ENCODE data around the gene HIPK3. TPM values are rescaled to one million over a fixed set of nuclear protein-coding genes. Genes with fewer than 3 reads are reported as not detected.
"Not testable (repeated sequence)": the region's sequence is repeated elsewhere in the genome, so short reads cannot be mapped to it uniquely, and the experiment has no call there.

The HIPK3 gene
- total RNA-seq, 1 donor from 2014 or later, result 302 TPM

DNA sequence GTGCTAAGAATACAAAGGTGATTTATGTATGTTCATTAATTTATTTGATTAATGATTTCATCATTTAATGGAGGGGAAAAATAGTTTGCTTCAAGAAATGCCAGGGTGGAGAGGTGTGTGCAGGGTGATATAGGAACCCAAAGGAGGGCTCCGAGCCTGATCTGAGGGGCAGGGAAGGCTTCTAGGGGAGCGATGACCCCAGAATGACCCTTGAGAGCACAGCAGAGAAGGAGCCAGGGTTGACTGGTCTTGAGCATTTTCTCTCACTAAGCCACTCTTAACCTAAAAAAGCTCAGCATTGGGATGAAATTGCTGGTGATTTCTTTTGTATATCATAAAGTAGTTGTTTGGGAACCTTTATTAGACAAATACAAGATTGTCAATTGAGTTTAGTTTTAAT is 35.1 kb downstream of the HIPK3 start:
- DNase-seq (ENCODE audit: low spot score), result no peak
- intact Hi-C loops (cut with DNase I), result loop anchor here (5.0 kb wide), 1 partner anchor 35 kb away; the partner anchor contains the start of gene HIPK3

DNA sequence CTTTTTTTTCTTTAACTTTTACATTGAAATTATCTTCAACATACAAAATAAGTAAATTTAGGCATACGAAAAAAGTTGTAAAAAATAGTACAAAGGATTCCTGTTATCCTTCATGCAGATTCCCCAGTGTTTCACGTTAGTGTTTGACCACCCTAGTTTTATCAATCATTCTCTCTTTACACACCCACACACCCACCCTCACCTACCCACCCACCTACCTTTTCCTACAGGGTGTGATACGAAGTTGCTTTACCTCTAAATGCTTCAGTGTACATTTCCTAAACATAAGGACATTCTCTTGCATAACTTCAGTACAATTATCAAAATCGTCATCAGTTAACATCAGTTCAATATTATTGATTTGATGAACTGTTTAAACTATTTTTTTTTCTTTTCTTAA is 37.0 kb downstream of the HIPK3 start:
- intact Hi-C loops (cut with DNase I), result loop anchor here (5.0 kb wide), 1 partner anchor 37 kb away; the partner anchor contains the start of gene HIPK3
- DNase-seq (ENCODE audit: low spot score), result no peak

- intact Hi-C loops (cut with DNase I), result loop anchor here (5.0 kb wide), 1 partner anchor 37 kb away; the partner anchor contains the start of gene HIPK3
- no peak for DNase-seq (ENCODE audit: low spot score)
Measured at GRCh38 chr11:33294797-33295196, 37.6 kb downstream of the HIPK3 start.

DNA sequence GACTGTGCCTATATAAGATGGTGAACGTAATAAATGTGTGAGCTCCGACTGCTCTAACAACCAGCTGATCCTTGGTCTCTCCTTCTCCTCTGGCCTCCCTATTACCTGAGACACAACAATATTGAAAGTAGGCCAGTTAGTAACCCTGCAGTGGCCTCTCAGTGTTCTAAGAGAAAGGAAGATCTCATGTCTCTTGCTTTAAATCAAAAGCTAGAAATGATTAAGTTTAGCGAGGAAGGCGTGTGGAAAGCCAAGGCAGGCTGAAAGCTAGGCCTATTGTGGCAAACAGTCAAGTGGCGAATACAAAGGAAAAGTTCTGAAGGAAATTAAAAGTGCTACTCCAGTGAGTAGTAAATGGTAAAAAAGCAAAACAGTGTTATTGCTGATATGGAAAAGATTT is 39.5 kb downstream of the HIPK3 start:
- DNase-seq (ENCODE audit: low spot score), result no peak
- intact Hi-C loops (cut with DNase I), result no loop called here

GRCh38 chr11:33303541-33303940 is 46.4 kb downstream of the HIPK3 start:
- intact Hi-C loops (cut with DNase I), result no loop called here
- no peak for DNase-seq (ENCODE audit: low spot score)

- DNase-seq (ENCODE audit: low spot score); intact Hi-C loops (cut with DNase I): not testable (repeated sequence)
Measured at GRCh38 chr11:33306821-33307220, 49.6 kb downstream of the HIPK3 start.

- DNase-seq (ENCODE audit: low spot score), result no peak
- intact Hi-C loops (cut with DNase I), result no loop called here
Measured at GRCh38 chr11:33307984-33308383, 50.8 kb downstream of the HIPK3 start.

- no peak for DNase-seq (ENCODE audit: low spot score)
- intact Hi-C loops (cut with DNase I), result no loop called here
Measured at GRCh38 chr11:33309118-33309517, 51.9 kb downstream of the HIPK3 start.

DNA sequence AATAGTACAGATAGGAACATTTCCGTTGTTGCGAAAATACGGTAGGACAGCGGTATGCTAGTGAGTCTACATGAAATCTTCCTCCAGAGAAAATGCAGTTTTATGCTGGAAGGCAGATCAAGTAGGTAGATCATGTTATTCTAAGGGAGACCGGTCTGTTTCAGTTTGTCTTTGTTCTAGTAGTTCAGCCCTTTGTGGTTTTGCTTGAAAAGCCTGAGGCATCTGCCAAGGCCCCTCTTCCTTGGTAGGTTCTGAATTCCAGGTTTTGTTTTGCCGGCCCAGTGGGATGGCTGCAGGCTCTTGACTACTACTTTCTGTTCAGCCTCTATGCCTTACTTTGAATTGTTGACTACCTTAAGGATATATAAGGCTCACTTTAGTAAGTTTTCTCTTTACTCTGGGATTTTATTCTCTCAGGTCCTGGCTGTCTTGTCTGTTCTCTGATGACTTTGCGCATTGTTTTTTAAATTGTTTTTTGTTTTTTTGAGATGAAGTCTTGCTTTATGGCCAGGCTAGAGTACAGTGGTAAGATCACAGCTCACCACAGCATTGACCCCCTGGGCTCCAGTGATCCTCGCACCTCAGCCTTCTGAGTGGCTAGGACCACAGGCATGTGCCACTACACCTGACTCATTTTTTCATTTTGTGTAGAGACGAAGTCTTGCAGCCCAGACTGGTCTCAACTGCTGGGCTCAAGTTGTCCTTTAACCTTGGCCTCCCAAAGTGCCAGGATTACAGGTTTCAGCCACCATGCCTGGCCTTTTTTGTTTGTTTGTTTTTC is 53.7 kb downstream of the HIPK3 start:
- intact Hi-C loops (cut with DNase I), result no loop called here
- no peak for DNase-seq (ENCODE audit: low spot score)

DNA sequence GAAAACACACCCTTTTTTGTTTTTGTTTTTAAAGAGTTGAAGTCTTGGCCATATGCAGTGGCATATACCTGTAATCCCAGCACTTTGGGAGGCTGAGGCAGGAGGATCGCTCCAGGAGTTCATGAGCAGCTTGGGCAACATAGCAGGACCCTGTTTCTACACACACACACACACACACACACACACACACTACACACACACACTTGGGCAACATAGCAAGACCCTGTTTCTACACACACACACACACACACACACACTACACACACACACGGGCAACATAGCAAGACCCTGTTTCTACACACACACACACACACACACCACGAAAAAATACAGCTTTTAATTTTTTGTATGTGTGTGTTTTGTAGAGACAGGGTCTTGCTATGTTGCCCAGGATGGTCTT is 54.5 kb downstream of the HIPK3 start:
- no peak for DNase-seq (ENCODE audit: low spot score)
- intact Hi-C loops (cut with DNase I), result no loop called here

DNA sequence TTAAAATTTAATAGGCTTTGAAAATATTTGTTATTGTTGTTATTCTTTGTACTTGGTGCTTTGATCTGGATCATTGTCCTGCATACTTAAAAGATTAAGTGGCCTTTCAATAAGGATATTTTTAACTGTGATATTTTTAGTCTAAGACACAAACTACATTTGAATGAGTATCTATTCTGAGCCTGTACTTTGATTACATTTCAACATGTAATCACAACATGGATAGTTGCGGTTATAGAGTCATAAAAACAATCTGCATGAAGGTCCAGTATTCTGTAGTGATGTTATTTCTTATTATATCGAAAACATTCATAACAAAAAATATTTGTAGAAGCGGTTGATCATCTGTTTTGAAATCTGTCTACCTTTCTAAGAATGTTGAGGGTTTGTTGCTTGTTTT is 58.6 kb downstream of the HIPK3 start:
- intact Hi-C loops (cut with DNase I), result no loop called here
- DNase-seq (ENCODE audit: low spot score), result no peak

GRCh38 chr11:33317662-33318061 is 60.5 kb downstream of the HIPK3 start:
- no peak for DNase-seq (ENCODE audit: low spot score)
- intact Hi-C loops (cut with DNase I), result no loop called here

DNA sequence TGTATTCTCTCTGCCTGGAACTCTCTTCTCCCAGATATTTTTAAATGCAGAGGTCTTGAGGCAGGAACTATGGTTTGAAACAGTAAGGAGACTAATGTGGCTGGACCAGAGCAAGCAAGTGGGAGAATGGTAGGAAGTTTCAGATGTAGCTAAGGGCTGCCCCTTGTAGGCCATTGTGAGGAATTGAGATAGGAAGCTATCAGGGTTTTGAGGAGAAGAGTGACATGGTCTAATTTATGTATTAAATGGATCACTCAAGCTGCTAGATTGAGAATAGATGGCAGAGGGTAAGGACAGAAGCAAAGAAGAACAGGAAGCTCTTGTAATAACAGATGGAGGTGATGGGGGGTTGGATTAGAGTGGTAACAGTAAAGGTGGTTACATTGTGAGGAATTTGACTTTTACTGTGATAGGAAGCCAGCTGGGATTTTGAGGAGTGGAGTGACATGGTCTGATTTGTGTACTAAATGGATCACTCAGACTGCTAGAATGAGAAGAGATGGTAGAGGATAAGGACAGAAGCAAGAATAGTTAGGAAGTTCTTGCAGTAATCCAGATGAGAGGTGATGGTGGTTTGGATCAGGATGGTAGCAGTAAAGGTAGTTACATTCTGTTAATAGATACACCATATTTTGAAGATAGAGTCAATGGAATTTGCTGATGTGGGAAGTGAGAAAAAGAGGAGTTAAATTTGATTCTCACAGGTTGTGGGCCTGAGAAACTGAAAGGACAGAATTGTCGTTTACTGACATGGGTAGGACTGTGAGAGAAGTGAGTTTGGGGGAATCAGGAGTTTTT is 63.0 kb downstream of the HIPK3 start:
- intact Hi-C loops (cut with DNase I), result no loop called here
- no peak for DNase-seq (ENCODE audit: low spot score)

DNA sequence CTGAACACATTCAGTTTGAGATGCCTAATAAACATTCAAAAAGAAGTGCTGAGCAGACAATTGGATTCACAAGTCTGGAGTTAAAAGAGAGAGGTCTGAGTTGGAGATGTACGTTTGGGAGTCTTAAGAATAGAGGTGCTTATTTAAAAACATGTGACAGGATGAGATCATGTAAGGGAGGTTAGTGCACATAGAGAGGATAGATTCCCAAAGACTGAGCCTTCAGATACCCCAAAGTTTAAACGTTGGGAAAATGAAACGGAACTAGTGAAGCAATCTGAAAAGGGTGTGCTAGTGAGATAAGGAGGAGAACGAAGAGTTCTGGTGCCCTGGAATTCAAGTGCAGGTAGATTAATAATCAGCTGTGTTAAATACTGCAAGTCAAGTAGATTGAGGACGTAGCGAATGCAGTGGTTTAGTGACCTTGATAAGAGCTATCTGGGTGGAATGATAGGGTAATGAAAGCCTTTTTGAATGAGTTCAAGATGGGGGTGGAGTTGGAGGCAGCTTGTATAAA is 63.7 kb downstream of the HIPK3 start:
- no peak for DNase-seq (ENCODE audit: low spot score)
- intact Hi-C loops (cut with DNase I), result no loop called here

GRCh38 chr11:33321422-33321821 is 64.2 kb downstream of the HIPK3 start:
- intact Hi-C loops (cut with DNase I), result no loop called here
- DNase-seq (ENCODE audit: low spot score), result no peak

GRCh38 chr11:33323421-33323820 is 66.2 kb downstream of the HIPK3 start:
- no peak for DNase-seq (ENCODE audit: low spot score)
- intact Hi-C loops (cut with DNase I), result no loop called here

DNA sequence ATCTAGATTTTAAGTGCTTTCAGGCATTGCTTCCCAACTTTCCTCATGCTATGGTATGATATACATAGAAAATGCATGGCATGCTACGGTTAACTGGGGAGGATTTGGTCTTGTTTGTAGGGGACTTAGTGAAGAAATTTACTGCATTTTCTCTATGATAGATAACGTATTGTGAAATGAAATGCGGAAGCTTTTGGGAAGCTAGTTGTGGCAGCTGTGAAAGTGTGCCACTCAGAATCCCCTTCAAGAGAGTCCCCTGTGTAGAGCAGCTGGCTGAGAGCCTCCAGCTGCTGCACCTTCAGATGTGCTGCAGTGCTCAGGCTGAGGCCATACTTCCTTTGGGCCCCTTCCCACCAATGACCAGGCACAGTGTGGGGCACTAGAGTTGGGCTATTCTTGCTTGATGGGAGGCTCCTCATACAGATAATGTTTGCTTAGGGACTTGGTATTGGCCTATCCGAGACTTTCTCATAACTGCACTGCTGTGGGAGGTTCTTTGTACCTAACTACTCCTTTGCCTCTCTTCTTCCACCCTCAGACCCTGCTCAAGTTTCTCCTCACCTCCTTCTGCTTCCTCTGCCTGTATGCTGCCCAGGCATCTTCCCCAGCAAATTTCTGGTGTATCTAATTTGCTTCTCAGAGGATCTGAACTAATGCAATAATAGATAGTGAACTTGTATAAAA is 67.3 kb downstream of the HIPK3 start:
- DNase-seq (ENCODE audit: low spot score), result no peak
- intact Hi-C loops (cut with DNase I), result no loop called here

- DNase-seq (ENCODE audit: low spot score), result no peak
- intact Hi-C loops (cut with DNase I), result loop anchor here (5.0 kb wide), 1 partner anchor 68 kb away; the partner anchor contains the start of gene HIPK3
Measured at GRCh38 chr11:33325451-33325850, 68.3 kb downstream of the HIPK3 start.

DNA sequence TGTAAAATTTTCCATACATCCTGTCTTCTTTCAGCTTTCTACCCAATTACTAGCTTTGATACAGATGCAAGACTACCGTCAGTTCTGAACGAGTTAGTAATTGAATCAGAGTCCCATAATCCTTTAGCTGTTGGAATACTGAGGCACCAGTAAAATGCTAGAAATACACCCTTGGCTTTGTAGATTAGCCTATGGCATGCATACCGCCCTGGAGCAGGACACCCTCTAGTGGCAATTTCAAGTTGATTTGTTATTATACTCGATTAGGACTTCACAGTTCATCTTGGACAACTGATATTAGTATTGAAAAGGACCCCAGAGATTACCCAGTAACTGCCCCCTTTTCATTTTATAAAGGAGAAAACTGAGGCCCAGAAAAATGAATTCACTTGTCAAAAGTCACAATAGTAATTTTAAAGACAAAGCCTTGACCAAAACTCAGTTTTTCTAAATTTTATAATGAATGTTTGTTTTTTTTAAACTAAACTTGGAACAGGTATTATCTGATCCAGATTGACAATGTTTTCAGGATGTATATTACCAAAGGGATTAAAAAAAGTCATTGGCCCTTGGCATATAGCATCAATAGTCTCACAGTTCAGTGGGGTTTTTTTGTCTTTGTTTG is 72.6 kb downstream of the HIPK3 start:
- intact Hi-C loops (cut with DNase I), result loop anchor here (2.0 to 5.0 kb wide), 2 partner anchors 73 to 169 kb away; partner anchors contain the start of genes CSTF3 and HIPK3
- DNase-seq (ENCODE audit: low spot score), result no peak

Measured in cardiac septum (tissue), 1 donor.